SKM-1 treated with dmso at 0.1 percent for 144 hours (cell line): Measurements from ENCODE around the gene ARHGEF7.

Experiments used
- DNase-seq: peaks from one replicate; lab custom pipeline; 2025; ENCODE audit not compliant: unreplicated experiment; lab: John Stamatoyannopoulos, UW

The ARHGEF7 gene

GRCh38 chr13:111339366-111340143, 224.4 kb downstream of the ARHGEF7 start:
- DNase-seq: no peak

GRCh38 chr13:111341886-111342285, 226.8 kb downstream of the ARHGEF7 start:
- no peak for DNase-seq

- no peak for DNase-seq
These were observed 227.6 kb downstream of the ARHGEF7 start for GRCh38 chr13:111342721-111343120.

GRCh38 chr13:111343186-111343805, 228.2 kb downstream of the ARHGEF7 start:
- no peak for DNase-seq

- DNase-seq: no peak
These were observed 229.5 kb downstream of the ARHGEF7 start for GRCh38 chr13:111344471-111345191.

- DNase-seq: no peak
These were observed 230.6 kb downstream of the ARHGEF7 start for GRCh38 chr13:111345682-111346081.

- DNase-seq: no peak
These were observed 231.1 kb downstream of the ARHGEF7 start for GRCh38 chr13:111346101-111346680.

GRCh38 chr13:111347438-111347837, 232.3 kb downstream of the ARHGEF7 start:
- DNase-seq: no peak

- DNase-seq: no peak
These were observed 238.4 kb downstream of the ARHGEF7 start for GRCh38 chr13:111353508-111353907.

- DNase-seq: no peak
These were observed 239.7 kb downstream of the ARHGEF7 start for GRCh38 chr13:111354789-111355188.
